K562 (cell line): ENCODE data around the gene EPB42. TPM values are rescaled to one million over a fixed set of nuclear protein-coding genes. Genes with fewer than 3 reads are reported as not detected.

Experiments used
- ARID1B ChIP-seq: fragments of 450-650 bp; IDR thresholded peaks from 2 replicates; pipeline ENCODE4 v1.6.1; 2016; ENCODE audit warnings: antibody characterized with exemption, mild to moderate bottlenecking, inconsistent platforms
- CEBPG ChIP-seq, 3 experiments: fragments of 200-800 bp in 1 of 3; sonication (Bioruptor generic) in 1 of 3; sonication (generic) in 1 of 3; formaldehyde crosslinking in 1 of 3; IDR thresholded peaks in 2 of 3; conservative IDR thresholded peaks in 1 of 3; 2 replicates each; pipeline versions ENCODE4 v1.6.1 to v1.8.0; 2016 to 2022; ENCODE audit warnings: missing compliant biosample characterization in 2 of 3, missing genetic modification characterization in 2 of 3, mild to moderate bottlenecking in 1 of 3, missing genetic modification reagents in 1 of 3
- CGGBP1 ChIP-seq: fragments of 250-450 bp; sonication (Bioruptor Pico); IDR thresholded peaks from 2 replicates; pipeline ENCODE4 v1.9.0; 2021; ENCODE audit warnings: mild to moderate bottlenecking
- COPS2 ChIP-seq: fragments of 450-650 bp; conservative IDR thresholded peaks from 2 replicates; pipeline ENCODE4 v1.6.1; 2016; ENCODE audit warnings: mild to moderate bottlenecking, moderate library complexity
- ETV5 ChIP-seq: sonication (generic); formaldehyde crosslinking; IDR thresholded peaks from 2 replicates; pipeline ENCODE4 v1.4.0; 2020; ENCODE audit warnings: low read depth, mild to moderate bottlenecking, missing genetic modification reagents
- HLTF ChIP-seq: fragments of 450-650 bp; IDR thresholded peaks from 2 replicates; pipeline ENCODE4 v1.6.1; 2016
- KLF13 ChIP-seq: fragments of 450-650 bp; IDR thresholded peaks from 2 replicates; pipeline ENCODE4 v1.6.1; 2016; ENCODE audit warnings: missing genetic modification characterization, low read depth, mild to moderate bottlenecking, missing compliant biosample characterization, moderate library complexity, borderline replicate concordance
- MXI1 ChIP-seq: IDR thresholded peaks from 2 replicates; pipeline ENCODE4 v1.6.1; 2011; ENCODE audit warnings: low read depth, mild to moderate bottlenecking, improper control_type of control experiment, low read length
- NR2C2 ChIP-seq, 2 experiments: fragments of 200-800 bp in 1 of 2; sonication (Bioruptor generic) in 1 of 2; sonication (generic) in 1 of 2; formaldehyde crosslinking in 1 of 2; IDR thresholded peaks; 2 replicates each; pipeline versions ENCODE4 v1.6.1 to v1.8.0; 2016 to 2022; ENCODE audit warnings: mild to moderate bottlenecking in 1 of 2, missing compliant biosample characterization in 1 of 2, missing genetic modification characterization in 1 of 2, missing genetic modification reagents in 1 of 2
- TAF1 ChIP-seq: IDR thresholded peaks from 2 replicates; pipeline ENCODE4 v1.6.1; 2011; ENCODE audit warnings: mild to moderate bottlenecking, low read length, moderate library complexity; ENCODE audit not compliant: insufficient read depth, control insufficient read depth, severe bottlenecking; ENCODE audit errors: extremely low read depth
- TSHZ1 ChIP-seq: fragments of 250-450 bp; sonication (Bioruptor Pico); IDR thresholded peaks from 2 replicates; pipeline ENCODE4 v1.4.0; 2020; ENCODE audit warnings: mild to moderate bottlenecking, moderate library complexity
- ZNF217 ChIP-seq: sonication (generic); formaldehyde crosslinking; IDR thresholded peaks from 2 replicates; pipeline ENCODE4 v1.8.0; 2022; ENCODE audit warnings: mild to moderate bottlenecking, missing genetic modification reagents
- polyA plus RNA-seq, 8 experiments: library from polyadenylated mRNA; depleted of rRNA in 4 of 8; stranded (reverse) in 5 of 8; unstranded in 3 of 8; fragments of >200 nt; fragmentation: Nextera tagmentation in 2 of 8; fragmentation: Illumina TruSeq in 1 of 8; extraction: Ambion mirVana in 2 of 8; extraction: Trizol in 1 of 8; gene quantifications; 2 replicates each; pipeline versions ENCODE4 v1.2.1 to v1.2.3, GENCODE V29; 2011 to 2014; ENCODE audit warnings: inconsistent platforms in 1 of 8, missing spikeins in 1 of 8
- total RNA-seq, 7 experiments: library from RNA; depleted of rRNA in 6 of 7; stranded (reverse); fragments of >200 nt in 6 of 7; fragmentation: Illumina TruSeq in 2 of 7; extraction: Trizol in 2 of 7; gene quantifications; 2 replicates each; pipeline versions ENCODE4 v1.2.1 to v1.2.3, GENCODE V29; 2011 to 2021; ENCODE audit warnings: low replicate concordance in 1 of 7
- TF ChIP-seq, protein P1 (sequence below): sonication (generic); formaldehyde crosslinking; IDR thresholded peaks from 2 replicates; pipeline ENCODE4 v1.8.0; 2023; ENCODE audit warnings: missing genetic modification reagents, mild to moderate bottlenecking, borderline replicate concordance
- TF ChIP-seq, protein P2 (sequence below), 2 experiments: fragments of 450-650 bp; conservative IDR thresholded peaks; 2 replicates each; pipeline ENCODE4 v1.6.1; 2017; ENCODE audit warnings: mild to moderate bottlenecking in 2 of 2, moderate library complexity in 2 of 2

The EPB42 gene
- total and polyA plus RNA-seq, 9 of the 15 experiments (the other 6 are each of a cell fraction or from before 2014, with no cell fraction given): 0.38 to 2.3 (median 1.4) TPM

DNA sequence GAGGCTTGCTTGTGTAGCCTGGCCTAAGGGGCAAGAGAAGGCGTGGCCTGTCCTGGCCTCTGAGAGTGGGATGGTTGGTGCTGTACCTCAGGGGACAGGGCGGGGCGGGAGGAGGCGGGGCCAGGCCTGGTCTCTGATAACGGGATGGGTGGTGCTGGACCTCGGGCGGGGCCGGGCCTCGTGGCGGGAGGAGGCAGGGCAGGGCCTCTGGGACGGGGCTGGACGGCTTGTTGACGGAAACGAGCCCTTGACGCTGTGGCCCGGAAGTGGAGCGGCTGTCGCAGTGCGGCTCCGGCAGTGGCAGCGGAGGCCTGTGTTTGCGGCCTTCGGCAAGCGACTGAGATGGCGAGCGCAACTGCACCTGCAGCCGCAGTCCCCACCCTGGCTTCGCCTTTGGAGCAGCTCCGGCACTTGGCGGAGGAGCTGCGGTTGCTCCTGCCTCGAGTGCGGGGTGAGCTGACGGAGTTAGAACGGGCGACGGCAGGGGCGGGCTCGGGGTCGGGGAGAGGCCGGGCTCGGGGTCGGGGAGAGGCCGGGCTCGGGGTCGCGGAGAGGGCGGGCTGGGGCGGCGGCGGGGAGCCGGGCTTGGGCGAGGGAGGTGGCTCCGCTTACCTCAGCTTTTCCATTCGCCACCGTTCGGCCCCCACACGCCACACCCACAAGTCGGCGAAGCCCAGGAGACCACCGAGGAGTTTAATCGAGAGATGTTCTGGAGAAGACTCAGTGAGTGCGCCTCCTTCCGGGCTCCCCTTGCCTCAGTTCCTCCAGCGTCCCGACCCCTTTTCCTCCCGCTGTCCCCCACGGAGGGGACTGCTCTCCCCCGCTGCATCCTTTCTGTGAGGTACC, 35.4 kb downstream of the EPB42 start, which contains the start of gene CCNDBP1 (continued):
- TF ChIP-seq KLF13 (tag) (0 out of 2 replicates have a peak, but pooled peaks have one; percentile 39), CGGBP1 (no peak), HLTF (no peak), CEBPG (CRISPR knock-in tag; IDR thresholded peaks at IDR 0.05) (no peak), CEBPG (tag; conservative IDR thresholded peaks at IDR 0.05 in 1 of 2, IDR thresholded peaks at IDR 0.05 in 1 of 2) (no peak), TAF1 (peak; percentile 70), ZNF217 (CRISPR knock-in tag) (no peak), NR2C2 (CRISPR knock-in tag; IDR thresholded peaks at IDR 0.05) (0 out of 2 replicates have a peak, but pooled peaks have one; percentile 45), NR2C2 (tag; IDR thresholded peaks at IDR 0.05) (peak; percentile 94), MXI1 (peak; percentile 82), ETV5 (CRISPR knock-in tag) (peak; percentile 86), ARID1B (0 out of 2 replicates have a peak, but pooled peaks have one; percentile 5), TSHZ1 (CRISPR knock-in tag) (peak; percentile 32; the same call in 1 of the 2 replicates), COPS2 (no peak)
- TF ChIP-seq, protein P1, sequence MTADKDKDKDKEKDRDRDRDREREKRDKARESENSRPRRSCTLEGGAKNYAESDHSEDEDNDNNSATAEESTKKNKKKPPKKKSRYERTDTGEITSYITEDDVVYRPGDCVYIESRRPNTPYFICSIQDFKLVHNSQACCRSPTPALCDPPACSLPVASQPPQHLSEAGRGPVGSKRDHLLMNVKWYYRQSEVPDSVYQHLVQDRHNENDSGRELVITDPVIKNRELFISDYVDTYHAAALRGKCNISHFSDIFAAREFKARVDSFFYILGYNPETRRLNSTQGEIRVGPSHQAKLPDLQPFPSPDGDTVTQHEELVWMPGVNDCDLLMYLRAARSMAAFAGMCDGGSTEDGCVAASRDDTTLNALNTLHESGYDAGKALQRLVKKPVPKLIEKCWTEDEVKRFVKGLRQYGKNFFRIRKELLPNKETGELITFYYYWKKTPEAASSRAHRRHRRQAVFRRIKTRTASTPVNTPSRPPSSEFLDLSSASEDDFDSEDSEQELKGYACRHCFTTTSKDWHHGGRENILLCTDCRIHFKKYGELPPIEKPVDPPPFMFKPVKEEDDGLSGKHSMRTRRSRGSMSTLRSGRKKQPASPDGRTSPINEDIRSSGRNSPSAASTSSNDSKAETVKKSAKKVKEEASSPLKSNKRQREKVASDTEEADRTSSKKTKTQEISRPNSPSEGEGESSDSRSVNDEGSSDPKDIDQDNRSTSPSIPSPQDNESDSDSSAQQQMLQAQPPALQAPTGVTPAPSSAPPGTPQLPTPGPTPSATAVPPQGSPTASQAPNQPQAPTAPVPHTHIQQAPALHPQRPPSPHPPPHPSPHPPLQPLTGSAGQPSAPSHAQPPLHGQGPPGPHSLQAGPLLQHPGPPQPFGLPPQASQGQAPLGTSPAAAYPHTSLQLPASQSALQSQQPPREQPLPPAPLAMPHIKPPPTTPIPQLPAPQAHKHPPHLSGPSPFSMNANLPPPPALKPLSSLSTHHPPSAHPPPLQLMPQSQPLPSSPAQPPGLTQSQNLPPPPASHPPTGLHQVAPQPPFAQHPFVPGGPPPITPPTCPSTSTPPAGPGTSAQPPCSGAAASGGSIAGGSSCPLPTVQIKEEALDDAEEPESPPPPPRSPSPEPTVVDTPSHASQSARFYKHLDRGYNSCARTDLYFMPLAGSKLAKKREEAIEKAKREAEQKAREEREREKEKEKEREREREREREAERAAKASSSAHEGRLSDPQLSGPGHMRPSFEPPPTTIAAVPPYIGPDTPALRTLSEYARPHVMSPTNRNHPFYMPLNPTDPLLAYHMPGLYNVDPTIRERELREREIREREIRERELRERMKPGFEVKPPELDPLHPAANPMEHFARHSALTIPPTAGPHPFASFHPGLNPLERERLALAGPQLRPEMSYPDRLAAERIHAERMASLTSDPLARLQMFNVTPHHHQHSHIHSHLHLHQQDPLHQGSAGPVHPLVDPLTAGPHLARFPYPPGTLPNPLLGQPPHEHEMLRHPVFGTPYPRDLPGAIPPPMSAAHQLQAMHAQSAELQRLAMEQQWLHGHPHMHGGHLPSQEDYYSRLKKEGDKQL (CRISPR knock-in tag): no peak
- TF ChIP-seq, protein P2, sequence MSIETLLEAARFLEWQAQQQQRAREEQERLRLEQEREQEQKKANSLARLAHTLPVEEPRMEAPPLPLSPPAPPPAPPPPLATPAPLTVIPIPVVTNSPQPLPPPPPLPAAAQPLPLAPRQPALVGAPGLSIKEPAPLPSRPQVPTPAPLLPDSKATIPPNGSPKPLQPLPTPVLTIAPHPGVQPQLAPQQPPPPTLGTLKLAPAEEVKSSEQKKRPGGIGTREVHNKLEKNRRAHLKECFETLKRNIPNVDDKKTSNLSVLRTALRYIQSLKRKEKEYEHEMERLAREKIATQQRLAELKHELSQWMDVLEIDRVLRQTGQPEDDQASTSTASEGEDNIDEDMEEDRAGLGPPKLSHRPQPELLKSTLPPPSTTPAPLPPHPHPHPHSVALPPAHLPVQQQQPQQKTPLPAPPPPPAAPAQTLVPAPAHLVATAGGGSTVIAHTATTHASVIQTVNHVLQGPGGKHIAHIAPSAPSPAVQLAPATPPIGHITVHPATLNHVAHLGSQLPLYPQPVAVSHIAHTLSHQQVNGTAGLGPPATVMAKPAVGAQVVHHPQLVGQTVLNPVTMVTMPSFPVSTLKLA (conservative IDR thresholded peaks at IDR 0.05): peak; percentile 98 to 99
